Embryonic facial prominence (tissue), 1 donor: Measurements from ENCODE around the gene SLITRK3.

ENCODE experiments used
- DNase-seq: peaks from one replicate; pipeline ENCODE4 v3.0.0-alpha.2; 2016; ENCODE audit errors: extremely low spot score

SLITRK3 gene

GRCh38 chr3:165195640-165196576 lies at the start of gene SLITRK3:
Gene SLITRK3 (minus strand): TSS chr3:165196384. CDS start chr3:165190830, 5,554 bp downstream.
- DNase-seq, result no peak

GRCh38 chr3:165243597-165243996 lies 47.4 kb upstream of the SLITRK3 start:
- no peak for DNase-seq

- DNase-seq, result no peak
Measured at GRCh38 chr3:165233501-165234195, 37.5 kb upstream of the SLITRK3 start.

- no peak for DNase-seq
Measured at GRCh38 chr3:165225604-165226003, 29.4 kb upstream of the SLITRK3 start.

- no peak for DNase-seq
Measured at GRCh38 chr3:165217739-165218138, 21.6 kb upstream of the SLITRK3 start.

- no peak for DNase-seq
Measured at GRCh38 chr3:165212580-165212979, 16.4 kb upstream of the SLITRK3 start.

- DNase-seq, result no peak
Measured at GRCh38 chr3:165211721-165212120, 15.5 kb upstream of the SLITRK3 start.

GRCh38 chr3:165210727-165211126 lies 14.5 kb upstream of the SLITRK3 start:
- DNase-seq, result no peak

GRCh38 chr3:165210132-165210531 lies 13.9 kb upstream of the SLITRK3 start:
- no peak for DNase-seq

GRCh38 chr3:165206454-165207266 lies 10.5 kb upstream of the SLITRK3 start:
- DNase-seq, result peak; percentile 49

GRCh38 chr3:165204445-165204844 lies 8.3 kb upstream of the SLITRK3 start:
- no peak for DNase-seq

- no peak for DNase-seq
Measured at GRCh38 chr3:165202995-165203394, 6.8 kb upstream of the SLITRK3 start.

GRCh38 chr3:165201964-165202363 lies 5.8 kb upstream of the SLITRK3 start:
- no peak for DNase-seq

- DNase-seq, result no peak
Measured at GRCh38 chr3:165197481-165197800, 1.3 kb upstream of the SLITRK3 start.

GRCh38 chr3:165196577-165197480 lies 645 bp upstream of the SLITRK3 start:
- DNase-seq, result no peak

- no peak for DNase-seq
Measured at GRCh38 chr3:165195241-165195639, 944 bp downstream of the SLITRK3 start.

GRCh38 chr3:165194511-165195240 lies 1.5 kb downstream of the SLITRK3 start:
- no peak for DNase-seq

GRCh38 chr3:165193366-165194254 lies 2.6 kb downstream of the SLITRK3 start:
- DNase-seq, result no peak

- no peak for DNase-seq
Measured at GRCh38 chr3:165192610-165193192, 3.5 kb downstream of the SLITRK3 start.
